Neural progenitor cell (in vitro differentiated cells): Measurements from ENCODE around the gene DDX20. TPM values are rescaled to one million over a fixed set of nuclear protein-coding genes. Genes with fewer than 3 reads are reported as not detected.
A peak's percentile ranks its signal among the peaks of the same experiment; 100 is the strongest.

Experiments
- DNase-seq: peaks from one replicate; pipeline ENCODE4 v3.0.0-alpha.2; 2016; ENCODE audit warnings: low spot score
- H2AFZ ChIP-seq: fragments of 200-600 bp; sonication (generic); replicated peaks from 2 replicates; pipeline ENCODE4 v1.6.1; 2016; ENCODE audit warnings: antibody characterized with exemption
- H3F3A ChIP-seq: fragments of 200-600 bp; sonication (generic); 2 replicates; pipeline ENCODE4 v1.6.1; 2016; ENCODE audit warnings: antibody characterized with exemption, low read depth
- H3K27ac ChIP-seq: fragments of 200-600 bp; sonication (generic); 2 replicates; pipeline ENCODE4 v1.5.1; 2016; ENCODE audit warnings: mild to moderate bottlenecking
- H3K27me3 ChIP-seq: fragments of 200-600 bp; sonication (generic); 2 replicates; pipeline ENCODE4 v1.6.1; 2016; ENCODE audit warnings: mild to moderate bottlenecking, moderate library complexity
- H3K36me3 ChIP-seq: fragments of 200-600 bp; sonication (generic); 2 replicates; pipeline ENCODE4 v1.5.1; 2016
- H3K4me1 ChIP-seq: fragments of 200-600 bp; sonication (generic); 2 replicates; pipeline ENCODE4 v1.6.1; 2016; ENCODE audit warnings: mixed run types
- H3K4me2 ChIP-seq: fragments of 200-600 bp; sonication (generic); 2 replicates; pipeline ENCODE4 v1.6.1; 2016
- H3K4me3 ChIP-seq: fragments of 200-600 bp; sonication (generic); 2 replicates; pipeline ENCODE4 v1.5.1; 2016
- H3K79me2 ChIP-seq: fragments of 200-600 bp; sonication (generic); 2 replicates; pipeline ENCODE4 v1.6.1; 2016; ENCODE audit warnings: low read depth
- H3K9ac ChIP-seq: fragments of 200-600 bp; sonication (generic); 2 replicates; pipeline ENCODE4 v1.6.1; 2016
- H3K9me3 ChIP-seq: fragments of 200-600 bp; sonication (generic); 2 replicates; pipeline ENCODE4 v1.5.1; 2016; ENCODE audit warnings: low read depth
- H4K20me1 ChIP-seq: fragments of 200-600 bp; sonication (generic); 2 replicates; pipeline ENCODE4 v1.6.1; 2016; ENCODE audit warnings: low read depth
- H3K27ac Mint-ChIP-seq: 3 replicates; pipeline ENCODE4 v1.8.0; 2021; ENCODE audit warnings: mixed read lengths
- H3K27me3 Mint-ChIP-seq: 2 replicates; pipeline ENCODE4 v1.8.0; 2022; ENCODE audit warnings: low read depth, mild to moderate bottlenecking, inconsistent platforms, moderate library complexity, mixed read lengths; ENCODE audit not compliant: insufficient read depth
- H3K36me3 Mint-ChIP-seq: 3 replicates; pipeline ENCODE4 v1.8.0; 2021; ENCODE audit warnings: mixed read lengths
- H3K4me1 Mint-ChIP-seq: 3 replicates; pipeline ENCODE4 v1.8.0; 2021; ENCODE audit warnings: mixed read lengths
- H3K4me3 Mint-ChIP-seq: 3 replicates; pipeline ENCODE4 v1.8.0; 2021; ENCODE audit warnings: mild to moderate bottlenecking, moderate library complexity, mixed read lengths
- H3K9me3 Mint-ChIP-seq: 3 replicates; pipeline ENCODE4 v1.8.0; 2020; ENCODE audit warnings: mixed read lengths
- CTCF ChIP-seq: fragments of 200-600 bp; sonication (generic); IDR thresholded peaks from 2 replicates; pipeline ENCODE4 v1.5.1; 2017; ENCODE audit warnings: antibody characterized with exemption, mild to moderate bottlenecking
- EZH2 ChIP-seq: fragments of 200-600 bp; sonication (generic); IDR thresholded peaks from 2 replicates; pipeline ENCODE4 v1.6.1; 2017; ENCODE audit warnings: antibody characterized with exemption, mild to moderate bottlenecking, moderate library complexity
- EZH2phosphoT487 ChIP-seq: fragments of 200-600 bp; sonication (generic); IDR thresholded peaks from 2 replicates; pipeline ENCODE4 v1.6.1; 2017; ENCODE audit warnings: antibody characterized with exemption
- total RNA-seq: library from RNA; depleted of rRNA; stranded (reverse); fragments of >200 nt; gene quantifications from 2 replicates; pipeline ENCODE4 v1.2.3, GENCODE V29; 2015; ENCODE audit warnings: low replicate concordance

The DDX20 gene
- total RNA-seq, 1 donor from 2014 or later = 30.4 TPM

- H3K4me3 ChIP-seq = peak overlapping the region; percentile 57
- H3K4me1 ChIP-seq = peaks cover 43% of the 10 kb centered on the region
- no peaks in the 10 kb centered on the region for H3K36me3 ChIP-seq
- H3F3A ChIP-seq = peaks cover 56% of the 10 kb centered on the region
- H3K27me3 ChIP-seq = peaks cover 18% of the 10 kb centered on the region
- no peak overlapping the region for H3K27ac ChIP-seq
- H3K79me2 ChIP-seq = peaks cover 27% of the 10 kb centered on the region
- Mint-ChIP-seq H3K27me3 (peaks cover 30% of the 10 kb centered on the region), H3K36me3 (no peaks in the 10 kb centered on the region), H3K9me3 (no peaks in the 10 kb centered on the region), H3K27ac (no peak overlapping the region), H3K4me1 (peaks cover 13% of the 10 kb centered on the region), H3K4me3 (peak overlapping the region; percentile 78)
- H4K20me1 ChIP-seq = peaks cover 31% of the 10 kb centered on the region
- no peak overlapping the region for H3K9ac ChIP-seq
- H3K9me3 ChIP-seq = no peaks in the 10 kb centered on the region
- peak; percentile 25 for DNase-seq
- TF ChIP-seq EZH2phosphoT487 (no peak), EZH2 (no peak), CTCF (no peak)
- peak overlapping the region; percentile 93 for H3K4me2 ChIP-seq
- no peak overlapping the region for H2AFZ ChIP-seq
These were observed 18.2 kb upstream of the DDX20 start for GRCh38 chr1:111737216-111738132.

- H4K20me1 ChIP-seq = peaks cover 31% of the 10 kb centered on the region
- peaks cover 18% of the 10 kb centered on the region for H3K27me3 ChIP-seq
- H3K4me2 ChIP-seq = peak overlapping the region; percentile 93
- H3F3A ChIP-seq = peaks cover 56% of the 10 kb centered on the region
- peaks cover 27% of the 10 kb centered on the region for H3K79me2 ChIP-seq
- no peaks in the 10 kb centered on the region for H3K9me3 Mint-ChIP-seq
- no peak overlapping the region for H3K27ac Mint-ChIP-seq
- H3K27ac ChIP-seq = no peak overlapping the region
- H3K4me3 ChIP-seq = peak overlapping the region; percentile 57
- peaks cover 32% of the 10 kb centered on the region for H3K27me3 Mint-ChIP-seq
- H2AFZ ChIP-seq = no peak overlapping the region
- no peaks in the 10 kb centered on the region for H3K36me3 Mint-ChIP-seq
- TF ChIP-seq EZH2phosphoT487 (no peak), EZH2 (no peak), CTCF (no peak)
- no peaks in the 10 kb centered on the region for H3K9me3 ChIP-seq
- peaks cover 11% of the 10 kb centered on the region for H3K4me1 Mint-ChIP-seq
- peak overlapping the region; percentile 78 for H3K4me3 Mint-ChIP-seq
- no peak for DNase-seq
- no peak overlapping the region for H3K9ac ChIP-seq
- peaks cover 43% of the 10 kb centered on the region for H3K4me1 ChIP-seq
- no peaks in the 10 kb centered on the region for H3K36me3 ChIP-seq
These were observed 17.6 kb upstream of the DDX20 start for GRCh38 chr1:111738133-111738435.

- Mint-ChIP-seq H3K27ac (no peak overlapping the region), H3K27me3 (peaks cover 33% of the 10 kb centered on the region), H3K9me3 (no peaks in the 10 kb centered on the region), H3K4me3 (peak overlapping the region; percentile 88), H3K36me3 (no peaks in the 10 kb centered on the region), H3K4me1 (peaks cover 8% of the 10 kb centered on the region)
- Histone ChIP-seq H3K4me2 (peak overlapping the region; percentile 93), H2AFZ (peak overlapping the region; percentile 38), H3K4me3 (peak overlapping the region; percentile 57), H3F3A (peaks cover 56% of the 10 kb centered on the region), H3K9me3 (no peaks in the 10 kb centered on the region), H3K36me3 (no peaks in the 10 kb centered on the region), H3K27ac (no peak overlapping the region), H3K27me3 (peaks cover 18% of the 10 kb centered on the region), H3K79me2 (peaks cover 27% of the 10 kb centered on the region), H4K20me1 (peaks cover 31% of the 10 kb centered on the region), H3K4me1 (peaks cover 40% of the 10 kb centered on the region), H3K9ac (no peak overlapping the region)
- DNase-seq = peak; percentile 81
- TF ChIP-seq EZH2phosphoT487 (no peak), EZH2 (peak; percentile 26)
These were observed 17.1 kb upstream of the DDX20 start for GRCh38 chr1:111738436-111739193.
